Measurements from ENCODE around the gene BCL11A.
A peak's percentile ranks its signal among the peaks of the same experiment; 100 is the strongest.

GRCh38 chr2:60416221-60417008 is 137.0 kb downstream of the BCL11A start:
- TF ChIP-seq EP300 (IDR thresholded peaks at IDR 0.05) (peak in 1 of 2 donors; percentile 15), POLR2A (IDR thresholded peaks at IDR 0.05) (no peak), CTCF (IDR thresholded peaks at IDR 0.05) (no peak)
